ENCODE data around the gene TBC1D22A. TPM values are rescaled to one million over a fixed set of nuclear protein-coding genes. Genes with fewer than 3 reads are reported as not detected.
"Not testable (repeated sequence)": the region's sequence is repeated elsewhere in the genome, so short reads cannot be mapped to it uniquely, and the experiment has no call there.

The TBC1D22A gene
- total RNA-seq, 1 donor from 2014 or later: 41.0 TPM

DNA sequence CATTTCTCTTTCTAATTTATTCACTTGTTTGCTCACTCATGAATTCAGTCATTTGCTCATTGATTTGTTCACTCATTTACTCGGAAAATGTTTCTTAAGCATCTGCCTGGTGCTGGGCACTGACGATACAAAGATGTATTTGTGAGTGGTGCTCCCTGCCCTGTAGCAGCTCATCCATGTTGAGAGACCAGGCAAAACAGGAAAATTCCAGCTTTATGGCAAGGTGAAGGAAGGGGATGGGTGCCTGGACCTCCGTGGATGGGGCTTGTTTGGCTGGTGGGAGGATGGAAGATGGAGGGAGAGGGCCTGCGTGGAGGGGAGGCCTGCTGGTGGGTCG lies 53.1 kb downstream of the TBC1D22A start:
- peaks cover 20% of the 10 kb centered on the region for H3K4me1 Mint-ChIP-seq
- no peak overlapping the region for H3K27ac Mint-ChIP-seq
- H3K4me3 Mint-ChIP-seq: no peak overlapping the region
- intact Hi-C loops (cut with micrococcal nuclease): no loop called here
- no peaks in the 10 kb centered on the region for H3K27me3 Mint-ChIP-seq
- H3K36me3 Mint-ChIP-seq (ENCODE audit: low read depth): peaks cover 25% of the 10 kb centered on the region
- DNase-seq: peak; percentile 44
- H3K9me3 Mint-ChIP-seq: peaks cover 4% of the 10 kb centered on the region

DNA sequence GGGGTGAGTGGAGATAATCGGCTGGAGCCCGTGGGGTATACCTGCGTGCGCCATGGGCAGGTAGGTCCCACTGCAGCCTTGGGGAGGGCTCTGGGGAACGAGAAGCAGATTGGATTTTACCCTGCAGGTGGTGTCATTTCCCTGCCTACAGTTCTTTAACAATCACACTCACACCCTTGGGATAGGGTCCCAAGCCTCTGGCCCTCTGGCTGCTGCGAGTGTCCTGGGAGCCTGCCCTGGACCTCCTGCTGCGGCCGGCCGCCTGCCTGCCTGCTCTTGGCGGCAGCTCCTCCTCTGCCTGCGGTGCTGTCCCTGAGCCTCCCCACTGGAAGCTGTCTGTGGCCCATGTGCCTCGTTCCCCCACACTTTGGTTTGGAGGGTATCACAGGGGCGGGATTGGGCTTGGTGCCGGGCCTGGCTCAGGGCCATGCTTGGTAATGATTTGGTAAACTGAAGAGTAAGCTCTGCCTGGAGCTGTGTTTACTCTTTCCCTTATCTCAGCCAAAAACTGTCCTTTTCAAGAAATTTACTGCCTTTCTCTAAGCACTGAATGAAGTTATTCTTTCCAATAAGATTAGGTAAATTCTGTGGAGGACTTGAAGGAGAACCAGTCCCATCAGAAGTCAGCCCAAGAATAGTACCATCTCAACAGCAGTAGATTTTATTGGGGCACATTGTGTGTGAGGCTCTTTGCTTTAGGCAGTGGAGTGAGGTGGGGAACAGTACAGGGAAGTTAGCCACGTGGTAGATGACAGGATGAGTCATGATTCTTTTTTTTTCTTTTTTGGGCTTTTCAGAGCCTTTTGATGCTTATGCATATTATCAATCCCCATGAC lies 53.7 kb downstream of the TBC1D22A start:
- DNase-seq: peak; percentile 52
- H3K9me3 Mint-ChIP-seq: peaks cover 4% of the 10 kb centered on the region
- peaks cover 23% of the 10 kb centered on the region for H3K4me1 Mint-ChIP-seq
- no peak overlapping the region for H3K27ac Mint-ChIP-seq
- no peak overlapping the region for H3K4me3 Mint-ChIP-seq
- intact Hi-C loops (cut with micrococcal nuclease): no loop called here
- H3K27me3 Mint-ChIP-seq: no peaks in the 10 kb centered on the region
- peaks cover 27% of the 10 kb centered on the region for H3K36me3 Mint-ChIP-seq (ENCODE audit: low read depth)

DNA sequence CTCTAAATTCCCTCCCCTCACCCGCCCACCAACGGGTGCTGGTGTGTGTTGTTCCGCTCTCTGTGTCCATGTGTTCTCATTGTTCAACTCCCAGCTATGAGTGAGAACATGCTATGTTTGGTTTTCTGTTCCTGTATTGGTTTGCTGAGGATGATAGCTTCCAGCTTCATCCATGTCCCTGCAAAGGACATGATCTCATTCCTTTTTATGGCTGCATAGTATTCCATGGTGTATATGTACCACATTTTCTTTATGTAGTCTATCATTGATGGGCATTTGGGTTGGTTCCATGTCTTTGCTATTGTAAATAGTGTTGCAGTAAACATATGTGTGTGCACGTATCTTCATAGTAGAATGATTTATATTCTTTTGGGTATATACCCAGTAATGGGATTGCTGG lies 54.9 kb downstream of the TBC1D22A start:
- DNase-seq; H3K9me3 Mint-ChIP-seq; H3K4me3 Mint-ChIP-seq; H3K27ac Mint-ChIP-seq; intact Hi-C loops (cut with micrococcal nuclease); H3K27me3 Mint-ChIP-seq: not testable (repeated sequence)
- Mint-ChIP-seq H3K4me1 (peaks cover 24% of the 10 kb centered on the region), H3K36me3 (ENCODE audit: low read depth) (peaks cover 29% of the 10 kb centered on the region)

DNA sequence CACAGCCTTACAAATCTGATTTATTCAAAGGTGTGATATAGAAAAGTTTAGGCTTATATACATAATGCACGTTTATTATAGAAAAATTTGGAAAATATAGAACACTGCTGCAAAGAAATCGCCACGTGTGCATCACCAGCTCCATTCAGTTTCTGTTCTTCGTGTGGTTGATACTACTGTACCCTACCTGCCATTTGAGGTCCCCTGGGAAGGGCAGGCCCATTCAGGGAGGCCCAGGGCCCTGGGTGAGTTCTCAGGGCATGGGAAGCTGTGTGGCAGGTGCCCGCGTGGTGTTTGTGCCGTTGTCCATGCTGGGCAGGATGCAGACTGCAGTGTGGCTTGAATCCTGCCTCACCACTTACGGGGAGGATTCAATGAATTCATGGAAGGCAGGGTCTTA lies 60.8 kb downstream of the TBC1D22A start:
- Mint-ChIP-seq H3K4me3 (no peak overlapping the region), H3K27ac (no peak overlapping the region), H3K9me3 (no peaks in the 10 kb centered on the region), H3K27me3 (no peaks in the 10 kb centered on the region), H3K36me3 (ENCODE audit: low read depth) (peaks cover 26% of the 10 kb centered on the region), H3K4me1 (peaks cover 15% of the 10 kb centered on the region)
- intact Hi-C loops (cut with micrococcal nuclease): no loop called here
- no peak for DNase-seq

DNA sequence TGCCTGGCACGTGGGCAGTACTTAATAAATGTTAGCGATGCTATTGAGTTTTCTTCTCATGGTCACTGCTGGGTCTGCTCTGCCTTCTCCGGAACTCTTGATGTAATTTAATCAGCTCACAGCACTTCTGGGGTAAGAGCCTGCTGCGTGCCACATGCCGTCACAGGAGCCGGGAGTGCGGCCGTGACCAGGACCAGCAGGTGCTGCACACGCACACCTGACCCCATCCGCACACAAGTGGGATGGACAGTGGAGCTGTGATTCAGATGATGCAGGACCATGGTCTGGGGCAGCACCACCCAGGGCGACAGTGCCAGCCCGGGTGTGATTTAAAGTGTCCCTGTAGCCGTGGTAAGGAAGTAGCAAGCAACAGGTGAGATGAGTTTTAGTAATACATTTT lies 61.2 kb downstream of the TBC1D22A start:
- H3K36me3 Mint-ChIP-seq (ENCODE audit: low read depth): peaks cover 29% of the 10 kb centered on the region
- intact Hi-C loops (cut with micrococcal nuclease): no loop called here
- peaks cover 17% of the 10 kb centered on the region for H3K4me1 Mint-ChIP-seq
- no peaks in the 10 kb centered on the region for H3K27me3 Mint-ChIP-seq
- peak; percentile 48 for DNase-seq
- H3K4me3 Mint-ChIP-seq: no peak overlapping the region
- no peaks in the 10 kb centered on the region for H3K9me3 Mint-ChIP-seq
- H3K27ac Mint-ChIP-seq: no peak overlapping the region

DNA sequence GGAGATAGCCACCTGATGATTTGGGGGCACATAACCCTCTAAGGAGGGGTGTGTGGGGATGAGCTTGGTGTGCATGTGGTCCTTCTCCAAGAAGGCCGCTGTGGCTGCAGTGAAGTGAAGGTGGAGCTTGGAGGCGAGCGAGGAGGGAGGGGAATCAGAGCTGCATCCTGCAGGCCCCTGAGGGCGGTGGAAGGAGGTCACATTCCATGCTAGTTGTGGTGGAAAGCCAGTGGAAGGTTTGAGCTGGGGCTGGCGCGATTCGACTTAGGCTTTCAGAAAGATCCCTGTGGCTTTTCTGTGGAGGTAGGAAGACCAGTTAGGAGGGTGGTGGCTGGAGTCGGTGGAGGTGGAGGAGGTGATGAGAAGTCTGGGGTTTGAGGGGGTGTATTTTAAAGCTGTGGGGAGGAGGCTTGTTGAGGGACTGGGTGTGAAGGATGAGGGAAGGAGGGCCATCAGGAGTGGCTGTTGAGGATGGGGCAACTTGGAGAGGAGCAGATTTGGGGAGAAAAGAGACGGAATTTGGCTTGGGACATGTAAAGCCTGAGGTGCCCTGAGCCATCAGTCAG lies 62.0 kb downstream of the TBC1D22A start:
- Mint-ChIP-seq H3K4me1 (peaks cover 17% of the 10 kb centered on the region), H3K27ac (peak overlapping the region; percentile 71)
- intact Hi-C loops (cut with micrococcal nuclease): no loop called here

DNA sequence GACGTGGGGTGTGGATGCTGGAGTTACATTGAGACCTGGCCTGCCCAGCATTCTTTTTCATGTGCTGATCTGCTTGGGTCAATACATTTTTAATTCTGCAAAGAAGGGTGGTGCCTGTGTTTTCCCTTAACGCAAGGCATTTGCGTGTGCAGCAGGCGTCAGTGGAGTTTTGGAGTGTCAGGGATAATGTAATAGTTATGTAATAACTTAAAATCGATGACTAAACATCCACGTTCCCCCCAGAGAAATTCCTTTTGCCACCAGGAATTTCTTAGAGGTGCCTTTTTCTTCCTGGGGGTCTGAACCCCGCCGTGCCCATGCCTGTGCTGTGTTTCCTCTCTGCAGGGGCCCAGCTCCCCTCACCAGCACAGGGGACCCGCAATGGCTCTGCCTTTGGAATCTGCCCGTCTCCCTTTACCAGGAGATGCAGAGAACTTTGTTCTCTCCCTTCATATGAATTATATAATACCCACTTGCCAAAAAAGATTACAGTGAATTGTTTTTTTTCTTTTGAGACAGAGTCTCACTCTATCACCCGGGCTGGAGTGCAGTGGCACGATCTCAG lies 62.6 kb downstream of the TBC1D22A start:
- no peak overlapping the region for H3K4me3 Mint-ChIP-seq
- H3K9me3 Mint-ChIP-seq: no peaks in the 10 kb centered on the region
- intact Hi-C loops (cut with micrococcal nuclease): no loop called here
- peaks cover 40% of the 10 kb centered on the region for H3K36me3 Mint-ChIP-seq (ENCODE audit: low read depth)
- H3K4me1 Mint-ChIP-seq: peaks cover 17% of the 10 kb centered on the region
- DNase-seq: no peak
- no peak overlapping the region for H3K27ac Mint-ChIP-seq
- H3K27me3 Mint-ChIP-seq: no peaks in the 10 kb centered on the region

More for the DNA sequence above, 62.0 kb downstream of the TBC1D22A start:
- H3K4me3 Mint-ChIP-seq: no peak overlapping the region
- peaks cover 35% of the 10 kb centered on the region for H3K36me3 Mint-ChIP-seq (ENCODE audit: low read depth)
- H3K9me3 Mint-ChIP-seq: no peaks in the 10 kb centered on the region
- DNase-seq: no peak
- no peaks in the 10 kb centered on the region for H3K27me3 Mint-ChIP-seq

DNA sequence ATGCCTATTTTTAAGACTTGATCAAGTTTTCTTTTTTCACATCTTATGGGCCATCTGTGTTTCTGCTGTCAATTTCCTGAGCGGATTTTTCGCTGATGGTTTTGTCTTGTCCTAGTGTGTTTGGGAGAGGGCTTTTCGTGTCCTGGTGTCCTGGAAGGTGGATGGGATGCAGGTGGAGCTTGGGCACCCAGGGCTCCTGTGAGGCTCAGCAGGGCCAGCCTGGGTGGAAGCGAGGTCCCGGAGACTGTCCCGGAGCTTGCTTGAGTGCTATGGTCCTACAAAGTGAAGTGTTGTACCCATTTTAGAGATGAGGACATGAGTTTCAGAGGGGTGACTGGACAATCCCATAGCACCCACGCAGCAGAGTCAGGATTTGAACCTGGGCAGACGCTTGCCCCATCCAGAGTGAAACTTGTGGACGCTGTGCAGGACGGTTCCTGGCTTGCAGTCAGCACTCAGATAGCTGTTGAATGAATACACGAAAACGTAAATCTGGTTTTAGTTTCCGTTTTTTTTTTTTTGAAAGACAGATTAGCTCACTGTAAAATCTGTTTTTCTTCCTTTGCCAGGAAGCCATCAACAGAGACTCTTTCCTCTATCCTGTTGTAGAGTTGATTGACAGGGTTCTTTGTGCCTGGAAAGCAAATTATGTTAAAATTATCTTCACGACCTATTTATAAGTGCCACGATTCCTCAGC lies 64.1 kb downstream of the TBC1D22A start:
- no peak for DNase-seq
- intact Hi-C loops (cut with micrococcal nuclease): no loop called here
- no peaks in the 10 kb centered on the region for H3K27me3 Mint-ChIP-seq
- H3K9me3 Mint-ChIP-seq: no peaks in the 10 kb centered on the region
- peaks cover 47% of the 10 kb centered on the region for H3K36me3 Mint-ChIP-seq (ENCODE audit: low read depth)
- no peak overlapping the region for H3K4me3 Mint-ChIP-seq
- H3K27ac Mint-ChIP-seq: no peak overlapping the region
- peaks cover 14% of the 10 kb centered on the region for H3K4me1 Mint-ChIP-seq

DNA sequence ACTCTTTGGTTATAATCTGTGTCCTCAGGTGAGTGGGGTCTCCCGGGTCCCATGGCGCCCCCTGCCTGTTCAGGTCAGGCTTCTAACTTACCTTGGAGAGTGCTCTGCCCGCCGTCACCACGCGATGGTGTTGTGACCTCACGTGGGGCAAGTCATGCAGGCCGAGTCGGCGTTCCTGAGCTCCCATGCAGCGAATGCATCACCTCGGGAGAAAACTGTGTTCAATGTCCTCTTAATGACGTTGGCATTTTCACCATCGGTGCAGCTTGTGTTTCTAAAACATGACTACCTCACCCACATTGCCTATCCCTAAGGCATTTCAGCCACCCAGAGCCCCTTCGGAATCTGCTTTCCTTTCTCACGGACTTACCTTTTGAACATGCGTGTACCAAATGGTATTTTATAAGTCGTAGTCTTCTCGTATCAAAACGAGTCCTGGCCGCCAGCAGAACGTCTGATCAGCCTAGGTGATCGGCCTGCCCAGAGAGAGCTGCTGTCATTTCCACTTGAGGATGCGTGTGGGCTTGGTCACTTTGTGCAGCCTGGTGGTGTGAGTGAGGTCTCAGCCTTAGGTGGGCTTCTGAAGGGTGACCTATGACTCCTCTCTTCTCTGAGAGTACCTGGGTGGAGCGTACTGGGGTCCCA lies 64.8 kb downstream of the TBC1D22A start:
- no peaks in the 10 kb centered on the region for H3K9me3 Mint-ChIP-seq
- peaks cover 53% of the 10 kb centered on the region for H3K36me3 Mint-ChIP-seq (ENCODE audit: low read depth)
- no peak overlapping the region for H3K4me3 Mint-ChIP-seq
- no peak overlapping the region for H3K27ac Mint-ChIP-seq
- no peaks in the 10 kb centered on the region for H3K27me3 Mint-ChIP-seq
- peaks cover 14% of the 10 kb centered on the region for H3K4me1 Mint-ChIP-seq
- intact Hi-C loops (cut with micrococcal nuclease): no loop called here
- peak; percentile 55 for DNase-seq

DNA sequence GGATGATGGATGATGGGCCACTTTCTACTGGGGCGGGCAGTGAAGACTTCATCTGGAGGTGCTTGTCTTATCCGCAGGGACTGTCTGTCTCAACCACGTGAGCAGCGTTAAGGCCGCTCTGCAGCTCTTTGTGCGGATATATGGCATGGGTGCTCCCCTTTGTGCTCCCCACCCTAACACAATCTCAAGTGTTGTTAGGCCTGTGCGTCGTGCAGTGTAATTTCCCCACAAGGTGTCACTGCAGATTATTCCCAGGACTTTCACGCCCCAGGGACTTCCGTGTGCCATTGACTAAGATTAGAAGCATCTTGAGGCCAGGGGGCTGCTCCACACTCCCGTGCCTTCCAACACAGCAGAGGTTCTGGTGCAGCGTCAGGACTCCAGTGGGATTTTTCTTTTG lies 65.3 kb downstream of the TBC1D22A start:
- Mint-ChIP-seq H3K4me3 (no peak overlapping the region), H3K27me3 (no peaks in the 10 kb centered on the region), H3K27ac (no peak overlapping the region), H3K4me1 (peaks cover 14% of the 10 kb centered on the region), H3K9me3 (peaks cover 1% of the 10 kb centered on the region), H3K36me3 (ENCODE audit: low read depth) (peaks cover 55% of the 10 kb centered on the region)
- intact Hi-C loops (cut with micrococcal nuclease): no loop called here
- no peak for DNase-seq

DNA sequence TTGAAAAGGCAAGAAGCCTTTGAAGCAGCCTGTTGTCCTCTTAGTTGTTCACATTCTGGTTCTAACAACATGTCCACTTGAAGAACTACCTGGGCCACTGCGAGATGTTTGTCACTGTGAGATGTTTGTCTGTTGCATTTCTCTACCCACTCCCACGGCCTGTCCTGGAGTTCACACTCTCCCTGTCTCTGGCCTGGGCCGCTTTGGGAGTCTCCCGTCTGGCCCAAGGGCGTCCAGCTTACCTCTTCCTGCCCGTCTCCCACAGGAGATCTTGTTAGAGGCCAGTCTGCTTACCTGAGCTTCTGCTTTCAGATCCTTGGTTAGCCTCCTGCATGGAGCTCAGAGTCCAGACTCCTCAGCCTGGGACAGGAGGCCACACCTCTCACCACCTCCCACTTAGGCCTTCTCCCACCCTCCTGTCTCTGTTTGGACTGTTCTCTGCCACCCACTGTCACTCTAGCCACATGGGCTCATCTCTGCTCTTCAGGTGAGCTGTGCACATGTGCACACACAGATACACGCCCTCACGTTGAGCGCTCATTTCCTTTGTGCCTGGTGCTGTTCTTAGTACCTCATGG lies 66.0 kb downstream of the TBC1D22A start:
- peaks cover 61% of the 10 kb centered on the region for H3K36me3 Mint-ChIP-seq (ENCODE audit: low read depth)
- H3K4me1 Mint-ChIP-seq: peaks cover 14% of the 10 kb centered on the region
- intact Hi-C loops (cut with micrococcal nuclease): no loop called here
- H3K4me3 Mint-ChIP-seq: no peak overlapping the region
- no peak overlapping the region for H3K27ac Mint-ChIP-seq
- peaks cover 3% of the 10 kb centered on the region for H3K9me3 Mint-ChIP-seq
- peak; percentile 44 for DNase-seq
- H3K27me3 Mint-ChIP-seq: no peaks in the 10 kb centered on the region

DNA sequence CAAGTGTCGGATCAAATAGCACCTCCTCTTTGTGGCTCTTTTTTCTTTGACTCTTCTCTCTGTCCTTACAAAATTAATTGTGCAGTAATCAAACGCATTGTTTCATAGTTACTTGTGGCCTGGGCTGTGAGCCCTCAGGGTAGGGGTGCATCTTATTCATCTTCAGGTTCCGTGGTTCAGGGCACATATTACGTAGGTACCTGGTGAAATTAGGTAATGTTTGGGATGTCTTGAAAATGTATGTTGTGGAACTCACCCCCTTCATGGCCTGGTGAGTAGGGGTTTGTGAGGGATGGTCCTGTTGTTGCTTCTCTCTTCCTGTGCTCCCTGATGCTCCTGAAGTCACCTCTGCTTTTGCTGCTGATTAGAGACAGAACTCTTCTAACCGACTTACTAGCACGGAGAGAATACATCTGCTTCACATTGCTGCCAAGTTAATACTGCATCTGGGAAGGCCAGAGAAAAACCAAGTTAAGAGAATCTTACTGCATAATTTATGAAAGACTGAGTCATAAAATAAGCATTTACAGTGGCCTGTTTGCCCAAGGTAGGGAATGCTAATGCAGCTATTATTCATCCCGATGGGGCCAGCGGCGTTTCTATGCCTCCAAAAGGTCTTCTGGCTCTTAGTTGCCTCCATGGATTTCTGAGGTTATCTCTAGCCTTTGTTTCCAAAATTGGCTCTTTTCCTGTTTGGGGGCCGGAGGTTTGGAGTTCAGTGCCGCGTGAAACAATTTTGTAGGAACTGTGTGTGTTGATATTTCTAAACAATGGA lies 66.9 kb downstream of the TBC1D22A start:
- no peak for DNase-seq
- Mint-ChIP-seq H3K4me3 (no peak overlapping the region), H3K36me3 (ENCODE audit: low read depth) (peaks cover 63% of the 10 kb centered on the region), H3K27ac (no peak overlapping the region), H3K4me1 (peaks cover 9% of the 10 kb centered on the region), H3K9me3 (peaks cover 3% of the 10 kb centered on the region), H3K27me3 (no peaks in the 10 kb centered on the region)
- intact Hi-C loops (cut with micrococcal nuclease): no loop called here

Data from activated CD4-positive, alpha-beta T cell treated with anti-CD3 and anti-CD28 coated beads, Interleukin-2, amount 10 ng/mL, durations not matched to agents 24 days and 14 days (primary cell).